Kidney glomerular epithelial cell (primary cell): Measurements from ENCODE around the gene PRR5L.
A peak's percentile ranks its signal among the peaks of the same experiment; 100 is the strongest.
"Not testable (repeated sequence)": the region's sequence is repeated elsewhere in the genome, so short reads cannot be mapped to it uniquely, and the experiment has no call there.

ENCODE experiments used
- DNase-seq: peaks from one replicate; lab custom pipeline; 2025; lab: John Stamatoyannopoulos, UW

The PRR5L gene

GRCh38 chr11:36462321-36462720 is 166.2 kb downstream of the PRR5L start:
- no peak for DNase-seq

DNA sequence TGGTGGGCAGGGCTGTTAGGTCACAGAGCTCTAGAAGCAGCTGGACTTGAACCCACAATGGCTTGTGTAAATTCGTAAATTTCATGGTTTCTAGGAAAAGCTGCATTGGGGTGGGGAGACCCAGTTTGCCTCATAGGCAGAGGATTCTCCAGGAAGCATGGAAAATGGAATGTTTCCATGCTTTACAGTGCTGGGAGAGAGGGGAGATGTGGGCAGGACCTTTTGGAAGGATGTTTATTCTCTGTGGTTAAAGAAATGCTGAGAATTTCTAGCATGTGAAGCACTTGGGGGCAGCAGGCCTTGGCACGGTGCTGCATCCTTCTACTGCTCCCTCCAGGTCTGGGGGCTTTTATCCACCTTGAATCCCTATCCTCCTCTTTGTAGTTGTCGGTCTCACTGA is 167.7 kb downstream of the PRR5L start:
- DNase-seq: peak; percentile 32

DNA sequence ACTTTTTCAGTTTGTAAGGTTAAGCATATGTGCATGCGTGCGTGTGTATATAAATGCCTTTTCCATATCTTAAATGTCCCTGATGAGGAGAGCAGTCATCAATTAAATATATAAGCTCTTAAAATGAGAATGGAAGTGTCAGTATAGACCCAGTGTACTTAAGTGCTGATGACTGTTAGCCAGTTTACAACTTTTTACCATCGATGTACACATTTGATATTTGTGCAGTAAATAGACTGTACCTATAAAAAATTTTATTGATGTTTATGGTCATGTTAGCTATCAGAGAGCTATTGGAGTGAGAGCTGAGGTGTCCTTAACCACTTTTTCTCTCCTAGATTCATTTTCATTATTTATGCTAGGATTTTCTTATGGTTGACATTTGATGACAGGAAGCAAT is 168.6 kb downstream of the PRR5L start:
- no peak for DNase-seq

- DNase-seq: no peak
These were observed 169.5 kb downstream of the PRR5L start for GRCh38 chr11:36465449-36466163.

DNA sequence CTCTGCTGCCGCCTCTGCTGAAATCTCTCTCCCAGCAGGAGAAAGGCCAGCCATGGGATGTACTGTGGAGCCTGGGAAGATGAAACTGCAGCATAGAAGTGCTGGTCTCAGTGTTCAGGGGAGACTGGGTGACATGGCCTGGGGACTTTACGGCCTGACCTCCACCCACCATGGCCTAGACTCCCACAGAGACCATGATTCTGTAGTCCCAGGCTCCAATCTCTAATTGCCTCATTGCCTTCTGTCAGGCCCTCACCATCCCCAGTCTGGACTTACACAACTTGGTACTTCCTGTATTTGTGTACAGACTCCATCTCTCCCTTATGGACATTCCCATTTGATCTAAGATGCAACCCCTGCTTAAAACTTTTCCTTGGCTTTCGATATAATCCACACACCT is 170.9 kb downstream of the PRR5L start:
- DNase-seq: no peak

- no peak for DNase-seq
These were observed 171.8 kb downstream of the PRR5L start for GRCh38 chr11:36467916-36468315.

DNA sequence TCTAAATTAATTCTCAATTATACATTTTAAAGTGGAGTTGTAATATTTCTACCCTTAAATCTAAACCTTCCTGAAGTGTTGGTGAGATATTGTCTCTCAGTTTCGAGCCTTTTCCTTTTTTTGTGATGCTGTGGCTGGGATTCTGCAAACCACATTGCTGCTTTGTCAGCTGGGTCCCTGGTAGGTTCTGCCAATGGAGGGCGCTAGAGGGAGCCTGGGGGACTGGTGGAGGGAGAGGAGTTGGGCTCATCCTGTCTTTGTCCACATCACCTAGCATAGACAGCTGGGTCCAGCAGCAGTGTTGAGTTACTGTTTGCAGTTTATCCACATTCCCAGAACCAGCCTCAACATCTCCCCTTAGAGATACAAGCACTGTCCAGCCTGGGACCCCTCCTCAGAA is 173.0 kb downstream of the PRR5L start:
- DNase-seq: no peak

- peak; percentile 77 for DNase-seq
These were observed 174.1 kb downstream of the PRR5L start for GRCh38 chr11:36469881-36470802.

DNA sequence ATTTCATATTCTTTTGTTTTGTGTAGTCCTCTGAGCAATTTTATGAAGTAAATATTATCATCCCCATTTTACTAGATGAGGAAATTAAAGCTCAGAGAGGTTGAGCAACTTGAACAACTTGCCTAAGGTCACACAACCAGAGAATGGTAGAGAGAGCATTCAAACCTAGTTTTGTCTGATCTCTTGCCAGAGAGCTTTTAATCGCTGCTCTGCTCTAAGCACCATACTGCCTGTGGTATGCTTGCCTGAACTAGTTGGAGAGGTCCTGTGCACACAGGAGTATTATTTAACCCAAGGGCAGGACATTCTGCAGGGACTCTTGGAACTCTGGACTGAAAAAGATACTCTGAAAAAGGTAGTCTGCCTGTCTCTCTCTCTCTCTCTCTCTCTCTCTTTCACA is 175.5 kb downstream of the PRR5L start:
- DNase-seq: no peak

DNA sequence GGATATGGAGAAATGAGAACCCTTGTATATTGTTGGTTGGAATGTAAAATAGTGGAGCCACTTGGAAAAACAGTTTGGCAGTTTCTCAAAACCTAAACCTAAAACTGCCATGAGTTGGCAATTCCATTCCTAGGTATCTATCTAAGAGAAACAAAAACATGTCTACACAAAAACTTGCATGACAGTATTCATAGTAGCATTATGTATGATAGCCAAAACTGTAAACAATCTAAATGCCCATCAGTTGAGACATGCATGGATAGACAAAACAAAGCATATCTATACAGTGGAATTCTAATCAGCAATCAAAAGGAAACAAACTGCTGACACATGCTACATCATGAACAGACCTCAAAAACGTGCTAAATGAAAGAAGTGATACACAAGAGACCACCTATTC is 179.1 kb downstream of the PRR5L start:
- no peak for DNase-seq

GRCh38 chr11:36478700-36479329 is 182.7 kb downstream of the PRR5L start:
- DNase-seq: peak; percentile 59

- DNase-seq: no peak
These were observed 184.7 kb downstream of the PRR5L start for GRCh38 chr11:36480833-36481232.

DNA sequence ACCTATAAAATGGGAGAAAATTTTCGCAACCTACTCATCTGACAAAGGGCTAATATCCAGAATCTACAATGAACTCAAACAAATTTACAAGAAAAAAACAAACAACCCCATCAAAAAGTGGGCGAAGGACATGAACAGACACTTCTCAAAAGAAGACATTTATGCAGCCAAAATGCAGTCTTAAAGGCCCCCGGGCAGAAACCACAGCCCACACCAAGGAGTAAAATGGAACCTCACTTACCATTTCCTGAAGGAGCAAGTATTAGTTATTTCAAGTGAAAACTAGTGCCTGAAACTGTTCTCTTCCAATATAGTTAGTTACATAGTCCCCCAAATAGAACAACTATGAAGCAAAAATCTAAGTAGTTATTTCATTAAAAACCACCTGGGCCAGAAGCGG is 187.0 kb downstream of the PRR5L start:
- DNase-seq: not testable (repeated sequence)

DNA sequence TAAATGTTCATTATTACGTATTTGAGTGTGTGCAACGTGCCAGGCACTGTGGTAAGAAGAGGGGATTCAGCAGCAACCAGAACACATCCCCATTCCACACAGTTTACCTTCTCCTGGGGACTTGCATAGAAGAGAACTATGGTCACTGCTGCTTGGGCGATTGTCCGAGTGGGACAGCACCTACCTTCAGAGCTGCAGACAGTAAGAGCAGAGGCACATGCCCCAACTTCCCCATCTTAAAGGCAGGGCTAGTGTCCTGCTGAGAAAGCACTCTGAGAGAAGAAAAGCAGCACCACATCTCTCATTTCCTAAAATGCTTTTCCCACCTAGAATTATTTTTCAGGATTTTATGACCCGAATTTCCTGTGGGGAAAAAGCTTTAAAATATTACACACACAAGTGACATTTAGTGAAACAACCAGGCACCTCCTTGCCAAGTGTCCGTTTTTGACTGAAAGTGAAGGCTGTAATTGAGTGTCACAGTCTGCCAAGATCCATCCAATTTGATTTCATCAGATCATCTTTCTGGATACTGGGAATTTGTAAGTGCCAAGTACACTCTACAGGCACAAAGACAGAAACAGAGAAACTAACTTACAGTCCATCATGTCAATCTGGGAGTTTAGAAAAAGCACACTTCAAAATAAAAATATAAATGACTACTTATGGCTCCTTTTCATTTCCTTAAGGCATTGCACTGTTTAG is 189.4 kb downstream of the PRR5L start:
- no peak for DNase-seq

GRCh38 chr11:36487619-36488018 is 191.5 kb downstream of the PRR5L start:
- DNase-seq: no peak

GRCh38 chr11:36488096-36488495 is 192.0 kb downstream of the PRR5L start:
- DNase-seq: no peak

GRCh38 chr11:36490026-36490806 is 194.1 kb downstream of the PRR5L start:
- DNase-seq: no peak

DNA sequence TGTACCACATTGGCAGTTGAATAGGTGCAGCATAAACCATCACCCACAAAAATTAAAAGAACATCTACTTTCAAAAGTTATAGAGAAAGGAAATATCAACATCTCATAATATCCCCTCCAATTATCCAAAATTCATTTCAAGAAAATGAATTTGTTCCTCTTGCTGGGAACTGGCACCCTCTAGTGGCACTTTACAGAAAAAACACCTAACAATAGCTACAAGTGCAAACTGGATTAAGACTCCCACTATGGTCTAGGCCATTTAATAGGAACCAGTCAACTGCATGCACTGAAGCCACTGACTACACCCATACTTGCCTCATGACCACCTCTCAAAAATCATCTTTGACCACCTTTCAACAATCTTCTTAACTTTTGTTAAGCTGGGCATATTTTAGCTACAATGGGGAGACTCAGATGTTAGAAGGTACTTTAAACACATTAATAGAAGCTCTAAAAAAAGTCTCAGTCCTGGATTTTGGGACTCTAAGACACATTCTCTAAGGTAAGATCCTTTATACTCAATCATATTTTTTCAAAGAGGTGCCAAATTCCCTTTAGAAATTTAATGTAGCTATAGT is 196.7 kb downstream of the PRR5L start:
- peak; percentile 43 for DNase-seq

GRCh38 chr11:36493332-36493731 is 197.2 kb downstream of the PRR5L start:
- no peak for DNase-seq

GRCh38 chr11:36498721-36499120 is 202.6 kb downstream of the PRR5L start:
- DNase-seq: no peak

GRCh38 chr11:36499315-36499714 is 203.2 kb downstream of the PRR5L start:
- DNase-seq: no peak
